ENCODE data around the gene PKP2. TPM values are rescaled to one million over a fixed set of nuclear protein-coding genes. Genes with fewer than 3 reads are reported as not detected.

PKP2 gene
- total and polyA plus RNA-seq, 9 of the 15 experiments (the other 6 are each of a cell fraction or from before 2014, with no cell fraction given), result 1.6 to 4.2 (median 2.8) TPM

GRCh38 chr12:32757157-32757556 lies 139.4 kb downstream of the PKP2 start:
- no peak overlapping the region for H3K4me3 ChIP-seq
- ATAC-seq, result no peak
- 37% methylated on average over 3 of the region's 3 CpGs for WGBS (ENCODE audit: insufficient coverage, low coverage, missing lambda C conversion rate)
- FAIRE-seq, result no peak
- H3K36me3 ChIP-seq (ENCODE audit: control insufficient read depth, insufficient read depth, low read length), result peaks cover 18% of the 10 kb centered on the region
- no peak for DNase-seq (ENCODE audit: extremely low read depth in 1 of 4, low spot score in 3 of 4)
- H3K4me1 ChIP-seq (replicated peaks in 1 of 2; ENCODE audit: control insufficient read depth in 2 of 2, insufficient read depth in 2 of 2, low read length in 2 of 2), result peaks cover 4 to 5% of the 10 kb centered on the region in 2 experiments; a peak in 1 of 5 replicates
- H2AFZ ChIP-seq (ENCODE audit: low read depth, low read length), result no peak overlapping the region
- H3K9me1 ChIP-seq (ENCODE audit: control insufficient read depth, insufficient read depth, low read length), result no peaks in the 10 kb centered on the region
- H3K4me2 ChIP-seq (ENCODE audit: insufficient read depth, low read length), result no peak overlapping the region
- TF ChIP-seq EHMT2 (IDR thresholded peaks at IDR 0.05) (no peak), ZNF263 (CRISPR knock-in tag; IDR thresholded peaks at IDR 0.05; ENCODE audit: borderline replicate concordance) (no peak), NR2F6 (CRISPR knock-in tag; IDR thresholded peaks at IDR 0.05) (no peak), ZNF77 (CRISPR knock-in tag; IDR thresholded peaks at IDR 0.05) (no peak), U2AF2 (optimal IDR thresholded peaks at IDR 0.05; ENCODE audit: low read depth, low read length) (no peak), SMARCA4 (IDR thresholded peaks at IDR 0.05) (no peak), YY1 (IDR thresholded peaks at IDR 0.05; ENCODE audit: borderline replicate concordance in 1 of 3, control insufficient read depth in 1 of 3, extremely low read depth in 1 of 3, insufficient read depth in 3 of 3, insufficient read length in 1 of 3, insufficient replicate concordance in 2 of 3, low read depth in 1 of 3, low read length in 2 of 3) (no peak), EP300 (IDR thresholded peaks at IDR 0.05; ENCODE audit: low read length) (no peak), ZBTB1 (CRISPR knock-in tag; IDR thresholded peaks at IDR 0.05; ENCODE audit: borderline replicate concordance, low read depth) (no peak), GTF2F1 (IDR thresholded peaks at IDR 0.05; ENCODE audit: low read depth, low read length) (no peak)
- CTCF ChIA-PET (ENCODE audit: low intra/inter-chr PET ratio), result interaction anchor here (1.9 to 2.4 kb wide), 3 partner anchors 162 to 1461 kb away, joined by 9 to 21 read pairs (median 10); partner anchors contain the start of gene ALG10
- H3K27ac ChIP-seq (ENCODE audit: extremely low read depth, low read depth, low read length), result no peak overlapping the region
- no TSS peak for BruUV-seq (replicated peaks)
- no peaks in the 10 kb centered on the region for H3K27me3 ChIP-seq (ENCODE audit: control insufficient read depth in 2 of 2, insufficient read depth in 2 of 2, low read length in 2 of 2)
- no peaks in the 10 kb centered on the region for H3K9me3 ChIP-seq (replicated peaks; ENCODE audit: control insufficient read depth, insufficient read depth, low read depth, low read length)
- intact Hi-C loops (cut with micrococcal nuclease) (loop anchor here (10.0 kb wide), 3 partner anchors 838 to 1368 kb away; partner anchors contain the start of gene ETFBKMT), in situ Hi-C loops (cut with MboI) (loop anchor here (5.0 kb wide), 1 partner anchor 1265 kb away; the partner anchor contains the start of gene ALG10)
- H4K20me1 ChIP-seq (replicated peaks; ENCODE audit: control insufficient read depth, insufficient read depth, low read length), result no peaks in the 10 kb centered on the region
- H3K79me2 ChIP-seq (ENCODE audit: control insufficient read depth, insufficient read depth, low read length), result peaks cover 30% of the 10 kb centered on the region
- H3K9ac ChIP-seq (ENCODE audit: insufficient read depth in 1 of 2, low read depth in 2 of 2, low read length in 2 of 2), result no peak overlapping the region
- POLR2A ChIA-PET, result interaction anchor here (1.3 kb wide), 1 partner anchor 22 kb away, joined by 3 read pairs; no protein-coding TSS in a partner anchor
